Suppressor macrophage (primary cell): Measurements from ENCODE around the gene DNAJA1.

Source experiments
- DNase-seq, 4 experiments: peaks; one replicate each; pipeline ENCODE4 v3.0.0-alpha.2; 2020 to 2022

DNAJA1 gene

DNA sequence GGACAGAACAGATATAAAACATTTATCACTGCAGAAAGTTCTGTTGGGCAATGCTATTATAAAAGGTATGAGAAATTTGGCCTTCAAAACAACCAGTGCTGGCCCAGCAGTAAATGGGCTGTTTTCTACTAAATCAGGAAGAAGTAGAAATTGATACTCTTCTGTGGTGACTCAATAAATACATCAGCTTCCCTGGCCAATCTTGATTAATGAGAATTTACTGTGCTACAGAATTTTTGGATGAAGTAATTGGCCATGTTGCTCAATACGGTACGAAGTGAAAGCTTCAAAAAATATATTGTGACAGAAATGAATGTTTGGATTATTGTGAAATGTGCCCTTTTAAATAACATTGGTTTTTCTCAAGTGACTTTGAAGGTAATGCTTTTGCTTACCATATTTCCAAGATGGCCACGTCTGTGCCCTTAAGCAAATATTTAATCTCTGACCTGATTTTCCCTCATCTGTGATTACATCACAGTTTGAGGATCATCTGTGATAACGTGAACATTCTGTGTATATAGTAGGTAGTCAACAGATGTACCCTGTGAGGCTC, 4.2 kb downstream of the DNAJA1 start:
- DNase-seq: peak in 3 of 4 experiments; percentile 41 to 74 (median 63)

DNA sequence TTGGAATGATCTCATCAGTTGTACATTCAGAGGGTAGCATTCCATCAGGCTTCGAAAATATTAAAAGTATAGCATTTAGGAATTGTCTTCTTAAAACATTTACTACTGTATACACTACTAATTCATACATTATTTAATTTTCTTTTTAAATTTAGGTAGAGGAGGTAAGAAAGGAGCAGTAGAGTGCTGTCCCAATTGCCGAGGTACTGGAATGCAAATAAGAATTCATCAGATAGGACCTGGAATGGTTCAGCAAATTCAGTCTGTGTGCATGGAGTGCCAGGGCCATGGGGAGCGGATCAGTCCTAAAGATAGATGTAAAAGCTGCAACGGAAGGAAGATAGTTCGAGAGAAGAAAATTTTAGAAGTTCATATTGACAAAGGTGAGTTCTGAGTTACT, 5.2 kb downstream of the DNAJA1 start:
- no peak for DNase-seq

DNA sequence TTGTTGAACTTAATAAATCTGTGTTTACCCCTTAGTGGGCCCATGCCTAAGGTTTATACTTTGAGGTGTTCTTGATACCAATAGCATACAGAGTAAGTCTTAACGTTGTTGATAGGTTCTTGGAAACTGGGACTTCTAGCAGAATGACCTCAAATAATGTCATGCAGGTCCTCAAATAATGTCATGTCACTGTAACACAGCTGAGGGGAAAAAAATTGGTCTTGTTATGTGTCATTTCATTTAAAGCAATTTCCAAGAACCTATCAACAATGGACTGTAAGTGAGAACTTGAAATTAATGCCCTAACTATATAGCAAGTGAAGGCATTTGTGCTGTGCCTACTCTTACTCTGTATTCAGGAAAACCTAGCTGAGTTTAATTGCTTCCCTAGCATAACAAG, 7.2 kb downstream of the DNAJA1 start:
- DNase-seq: no peak

GRCh38 chr9:33032865-33033264, 7.8 kb downstream of the DNAJA1 start:
- no peak for DNase-seq

DNA sequence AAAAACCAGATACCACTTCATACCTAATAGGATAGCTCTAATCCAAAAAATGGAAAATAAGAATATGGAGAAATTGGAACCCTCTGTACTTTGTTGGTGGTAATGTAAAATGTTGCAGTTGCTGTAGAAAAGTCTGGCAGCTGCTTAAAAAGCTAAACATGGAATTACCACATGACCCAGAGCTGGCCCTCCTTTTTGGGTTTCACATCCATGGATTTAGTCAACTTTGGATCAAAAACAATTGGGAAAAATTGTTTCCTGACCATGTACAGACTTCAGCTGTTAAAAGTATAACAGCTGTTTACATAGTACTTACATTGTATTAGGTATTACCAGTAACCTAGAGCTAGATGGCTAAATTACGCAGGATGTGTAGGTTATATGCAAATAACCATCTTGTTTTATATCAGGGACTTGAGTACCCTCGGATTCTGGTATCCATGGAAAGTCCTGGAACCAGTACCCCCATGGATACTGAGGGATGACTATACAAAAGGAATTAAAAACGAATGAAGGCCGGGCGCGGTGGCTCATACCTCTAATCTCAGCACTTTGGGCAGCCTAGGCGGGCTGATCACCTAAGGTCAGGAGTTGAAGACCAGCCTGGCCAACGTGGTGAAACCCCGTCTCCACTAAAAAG, 15.8 kb downstream of the DNAJA1 start:
- DNase-seq: no peak

GRCh38 chr9:33041432-33042188, 16.5 kb downstream of the DNAJA1 start:
- peak; percentile 27 to 74 (median 50) for DNase-seq

DNA sequence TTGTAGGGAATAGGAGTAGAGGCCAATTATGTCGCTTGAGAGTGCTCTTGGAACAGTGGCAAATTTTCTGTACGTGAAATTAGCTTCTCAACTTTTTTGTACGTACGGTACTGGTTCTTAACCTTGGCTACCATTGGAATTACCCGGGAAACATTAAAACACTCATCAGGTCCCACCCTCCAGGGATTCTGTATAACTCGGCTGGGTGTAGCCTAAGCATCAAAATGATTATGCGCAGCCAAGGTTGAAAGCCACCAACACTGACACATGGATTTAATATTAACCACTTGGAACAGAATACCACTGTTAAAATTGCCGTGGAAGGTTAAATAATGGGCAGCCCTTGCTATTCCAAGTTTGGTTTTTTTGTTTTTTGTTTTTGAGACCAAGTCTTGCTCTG, 17.4 kb downstream of the DNAJA1 start:
- no peak for DNase-seq

DNA sequence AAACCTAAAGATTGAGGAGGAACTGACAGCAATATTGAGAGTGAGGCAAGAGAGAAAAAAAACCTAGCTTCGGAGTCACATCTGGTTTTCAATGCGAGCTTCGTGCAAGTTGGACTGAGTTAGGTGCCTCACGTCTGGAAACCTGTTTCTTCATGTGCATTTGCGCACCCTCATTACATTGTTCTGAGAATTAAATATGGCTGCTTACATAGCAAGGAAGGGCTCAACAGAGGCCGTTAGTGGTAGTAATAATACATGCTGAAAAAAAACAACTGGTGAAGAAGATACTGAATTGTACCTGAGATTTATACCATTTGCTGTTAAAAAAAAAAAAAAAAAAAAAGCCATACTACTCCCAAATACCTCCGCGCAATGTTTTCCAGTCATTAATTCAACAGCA, 18.6 kb downstream of the DNAJA1 start:
- no peak for DNase-seq

GRCh38 chr9:33044162-33044673, 19.1 kb downstream of the DNAJA1 start:
- peak; percentile 95 to 97 (median 96) for DNase-seq

- peak in 2 of 4 experiments; percentile 10 to 33 for DNase-seq
These were observed 19.7 kb downstream of the DNAJA1 start for GRCh38 chr9:33044677-33045282.

DNA sequence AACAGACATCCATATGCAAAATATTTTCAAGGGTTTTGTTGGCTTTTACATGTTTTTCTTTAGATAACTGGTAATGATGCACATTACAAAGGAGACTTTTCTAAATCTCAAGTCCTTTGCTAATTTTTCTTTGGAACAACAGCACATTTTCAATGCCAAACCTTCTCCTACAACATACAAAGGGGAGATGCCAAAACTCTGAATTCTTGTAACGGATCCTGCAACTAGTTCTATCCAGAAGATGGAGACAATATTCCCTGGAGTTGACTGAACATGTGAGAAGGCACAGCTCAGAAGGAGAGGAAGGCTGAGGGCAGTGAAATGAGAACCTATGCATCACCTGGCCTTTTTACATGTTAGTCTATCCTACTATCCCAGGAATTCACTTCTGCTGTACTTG, 21.0 kb downstream of the DNAJA1 start:
- no peak for DNase-seq

DNA sequence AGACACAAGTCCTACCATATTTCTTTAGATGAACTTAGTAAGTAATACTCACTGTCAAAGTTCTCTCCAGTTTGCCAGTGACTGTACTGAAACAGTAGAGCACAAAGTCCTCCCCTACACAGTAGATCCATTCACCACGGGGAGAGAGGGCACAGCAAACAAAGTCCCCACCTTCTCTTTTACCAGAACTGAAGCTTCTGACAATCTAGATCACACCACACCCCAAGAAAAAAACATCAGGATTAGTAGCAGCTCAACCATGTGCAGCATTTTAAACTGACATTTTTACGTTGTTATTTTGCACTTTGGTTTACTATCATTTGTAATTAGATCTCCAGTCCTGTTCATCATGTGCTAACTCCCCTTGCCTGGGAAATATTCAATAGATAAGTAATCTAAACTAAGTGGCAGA, 23.0 kb downstream of the DNAJA1 start:
- no peak for DNase-seq

DNA sequence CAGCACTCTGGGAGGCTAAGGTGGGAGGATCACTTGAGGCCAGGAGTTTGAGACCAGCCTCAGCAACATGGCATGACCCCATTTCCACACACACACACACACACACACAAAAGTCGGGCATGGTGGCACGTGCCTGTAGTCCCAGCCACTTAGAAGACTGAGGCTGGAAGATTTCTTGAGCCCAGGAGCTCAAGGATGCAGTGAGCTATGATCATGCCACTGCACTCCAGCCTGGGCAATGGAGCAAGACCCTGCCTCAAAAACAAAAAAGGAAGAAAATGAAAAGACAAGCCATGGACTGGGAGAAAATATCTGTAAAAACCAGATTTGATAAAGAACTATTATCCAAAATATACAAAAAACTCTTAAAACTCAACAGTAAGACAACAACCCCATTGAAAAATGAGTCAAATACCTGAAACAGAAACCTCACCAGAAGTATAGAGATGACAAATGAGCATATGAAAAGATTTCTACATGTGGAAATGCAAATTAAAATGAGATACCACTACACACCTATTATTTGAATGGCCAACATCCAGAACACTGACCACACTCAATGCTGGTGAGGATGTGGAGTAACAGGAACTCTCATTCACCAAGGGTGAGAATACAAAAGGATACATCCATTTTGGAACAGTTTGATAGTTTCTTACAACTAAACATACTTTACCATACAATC, 24.7 kb downstream of the DNAJA1 start:
- no peak for DNase-seq

DNA sequence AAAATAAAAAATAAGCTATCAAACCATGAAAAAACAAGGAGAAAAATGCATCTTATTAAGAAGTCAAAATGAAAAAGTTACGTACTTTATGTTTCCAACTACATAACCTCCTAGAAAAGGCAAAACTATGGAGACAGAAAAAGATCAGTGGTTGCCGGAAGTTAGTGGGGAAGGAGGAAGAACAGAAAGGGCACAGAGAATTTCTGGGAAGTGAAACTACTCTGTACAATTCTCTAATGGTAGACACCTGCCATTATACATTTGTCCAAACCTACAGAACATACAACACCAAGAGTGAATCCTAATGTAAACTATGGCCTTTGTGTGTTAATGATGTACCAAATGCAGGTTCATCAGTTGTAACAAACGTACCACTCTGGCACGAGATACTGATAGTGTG, 26.1 kb downstream of the DNAJA1 start:
- DNase-seq: peak; percentile 36 to 69 (median 52)

DNA sequence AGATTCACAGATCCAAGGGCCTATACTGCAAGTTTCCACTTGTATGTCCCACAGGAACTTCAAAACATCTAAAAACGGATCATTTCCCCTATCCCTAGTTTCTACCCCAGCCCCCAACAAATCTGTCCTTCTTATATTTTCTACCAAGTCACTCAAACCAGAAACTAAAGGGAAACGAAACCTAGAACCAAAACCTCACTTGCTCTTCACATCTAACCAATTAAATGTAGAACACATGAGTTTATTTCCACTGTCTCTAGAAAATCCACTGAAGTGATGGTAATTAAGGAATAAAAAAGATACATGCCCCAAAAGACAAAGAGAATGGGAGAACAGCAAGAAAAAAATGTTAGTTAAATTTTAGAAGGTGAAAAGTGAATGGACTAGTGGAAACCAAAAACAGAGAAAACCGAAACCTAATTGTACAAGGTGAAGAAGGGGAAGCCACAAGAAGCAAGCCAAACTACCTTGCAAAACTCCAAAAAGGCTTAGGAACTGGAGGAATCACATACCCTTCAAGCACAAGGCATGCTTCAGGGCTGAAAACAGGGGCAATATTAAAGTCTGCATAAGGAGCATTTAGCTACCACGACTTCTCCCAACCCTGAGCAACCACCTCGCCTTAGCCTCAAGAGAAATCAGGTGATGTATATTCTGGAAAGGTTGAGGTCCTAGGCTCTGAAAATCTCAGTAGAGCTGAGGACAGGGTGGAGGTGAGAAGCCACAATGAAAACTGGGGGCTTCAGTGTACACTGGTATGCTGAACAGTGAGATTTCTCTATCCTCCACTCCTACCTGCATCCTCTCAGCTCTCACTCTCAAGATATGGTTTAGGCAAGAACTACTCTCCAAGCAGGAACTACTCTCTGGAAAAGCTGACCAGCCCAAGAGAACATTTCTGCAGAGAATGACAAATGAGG, 40.3 kb downstream of the DNAJA1 start:
- peak; percentile 25 to 70 (median 48) for DNase-seq

DNA sequence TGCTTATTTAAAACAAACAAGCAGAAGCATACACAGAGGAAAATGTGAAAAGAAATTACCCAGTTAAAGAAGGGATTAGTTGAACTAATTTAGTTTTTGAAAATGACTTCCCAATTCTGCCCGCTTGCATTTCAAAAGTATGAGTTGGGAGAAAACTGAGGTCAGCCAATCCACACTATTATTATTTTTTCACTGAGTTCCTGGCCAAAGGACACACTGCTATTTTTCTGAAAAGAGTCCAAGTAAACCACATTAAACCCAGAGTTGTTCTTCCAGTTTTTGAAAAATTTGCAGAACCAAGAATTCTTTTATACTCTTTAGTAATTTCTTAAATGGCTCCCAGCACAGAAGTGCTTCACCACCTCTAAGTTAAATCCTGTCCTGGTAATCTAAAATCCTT, 43.9 kb downstream of the DNAJA1 start:
- no peak for DNase-seq

GRCh38 chr9:33076046-33077004, 51.3 kb downstream of the DNAJA1 start, which contains the start of gene SMU1:
Gene SMU1 (minus strand): TSS chr9:33076674. CDS start chr9:33076608, 66 bp downstream.
- peak; percentile 97 to 99 (median 98) for DNase-seq

DNA sequence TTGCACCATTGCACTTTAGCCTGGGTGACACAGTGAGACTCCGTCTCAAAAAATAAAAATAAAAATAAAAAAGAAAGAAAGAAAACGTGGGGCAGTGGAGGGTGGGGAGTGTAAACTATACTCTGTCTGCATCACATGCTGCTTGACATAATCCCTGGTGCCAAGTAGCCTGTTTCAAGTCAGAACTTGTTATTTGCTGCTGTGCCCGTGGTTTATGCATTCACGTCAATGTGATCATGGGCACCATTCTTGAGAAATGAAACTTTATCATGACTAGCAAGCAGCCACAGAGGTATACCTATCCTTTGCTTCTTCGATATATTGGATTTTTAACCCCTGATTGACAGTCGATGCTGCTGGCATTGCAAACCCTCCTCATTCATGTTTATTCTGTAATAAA, 55.5 kb downstream of the DNAJA1 start:
- DNase-seq: no peak

GRCh38 chr9:33081128-33081851, 56.2 kb downstream of the DNAJA1 start:
- DNase-seq: peak; percentile 79 to 89 (median 84)
